IMR-90 (cell line): ENCODE results near the gene TEX48. TPM values are rescaled to one million over a fixed set of nuclear protein-coding genes. Genes with fewer than 3 reads are reported as not detected.

ENCODE experiments used
- ATAC-seq: fragments of 200-7000 bp; cut with Tn5 transposase; 2 replicates; pipeline ENCODE4 v1.9.1; 2020; ENCODE audit warnings: low read depth, mild to moderate bottlenecking, moderate library complexity
- BruUV-seq: library from RNA; stranded (reverse); fragments of 400-500 nt; replicated peaks from 2 replicates; lab custom pipeline; 2021; lab: Mats Ljungman, UMichigan
- CTCF ChIA-PET: fragments of 300-600 bp; formaldehyde crosslinking; extraction: SDS; loops from one replicate; lab custom pipeline; 2021; ENCODE audit warnings: antibody characterized with exemption; lab: Yijun Ruan, JAX
- POLR2A ChIA-PET: fragments of 300-600 bp; sonication (Branson Sonifier 250); formaldehyde crosslinking; loops from one replicate; lab custom pipeline; 2022; ENCODE audit warnings: antibody characterized with exemption; ENCODE audit not compliant: unreplicated experiment; lab: Charles Lee
- DNase-seq: peaks from one replicate; pipeline ENCODE4 v3.0.0; 2013
- H2AFZ ChIP-seq: replicated peaks from 2 replicates; pipeline ENCODE3; 2013; ENCODE audit warnings: low read length, mild to moderate bottlenecking; ENCODE audit not compliant: poor library complexity
- H2AK5ac ChIP-seq: 2 replicates; pipeline ENCODE4 v1.6.1; 2013; ENCODE audit warnings: low read depth, low read length, inconsistent platforms
- H2AK9ac ChIP-seq: replicated peaks from 2 replicates; pipeline ENCODE3; 2013; ENCODE audit warnings: mild to moderate bottlenecking, low read depth, low read length, moderate library complexity; ENCODE audit not compliant: poor library complexity
- H2BK120ac ChIP-seq: 2 replicates; pipeline ENCODE4 v1.6.1; 2013; ENCODE audit warnings: low read depth, low read length, inconsistent platforms
- H2BK15ac ChIP-seq: 3 replicates; pipeline ENCODE4 v1.6.1; 2013; ENCODE audit warnings: low read depth, low read length, inconsistent platforms
- H2BK20ac ChIP-seq: 2 replicates; pipeline ENCODE4 v1.6.1; 2013; ENCODE audit warnings: low read depth, mild to moderate bottlenecking, inconsistent platforms, low read length, moderate library complexity
- H2BK5ac ChIP-seq: 2 replicates; pipeline ENCODE4 v1.6.1; 2013; ENCODE audit warnings: mild to moderate bottlenecking, low read depth, low read length, inconsistent platforms; ENCODE audit not compliant: poor library complexity, severe bottlenecking
- H3K14ac ChIP-seq: replicated peaks from 2 replicates; pipeline ENCODE4 v1.6.1; 2013; ENCODE audit warnings: low read depth, low read length, inconsistent platforms
- H3K18ac ChIP-seq: 2 replicates; pipeline ENCODE4 v1.6.1; 2013; ENCODE audit warnings: low read depth, low read length, control low read depth
- H3K23ac ChIP-seq: 2 replicates; pipeline ENCODE4 v1.6.1; 2013; ENCODE audit warnings: low read depth, low read length, inconsistent platforms
- H3K27ac ChIP-seq: 2 replicates; pipeline ENCODE4 v1.5.1; 2013; ENCODE audit warnings: mild to moderate bottlenecking, control low read depth, low read length; ENCODE audit not compliant: insufficient read depth
- H3K27me3 ChIP-seq: 2 replicates; pipeline ENCODE4 v1.6.1; 2013; ENCODE audit warnings: low read length; ENCODE audit not compliant: control insufficient read depth, insufficient read depth
- H3K36me3 ChIP-seq: 2 replicates; pipeline ENCODE4 v1.6.1; 2013; ENCODE audit warnings: low read length, mixed read lengths; ENCODE audit not compliant: control insufficient read depth, insufficient read depth
- H3K4ac ChIP-seq: 2 replicates; pipeline ENCODE4 v1.6.1; 2013; ENCODE audit warnings: low read depth, low read length, inconsistent platforms
- H3K4me1 ChIP-seq: 2 replicates; pipeline ENCODE4 v1.6.1; 2013; ENCODE audit warnings: low read length, mixed read lengths; ENCODE audit not compliant: control insufficient read depth, insufficient read depth
- H3K4me2 ChIP-seq: 2 replicates; pipeline ENCODE4 v1.6.1; 2013; ENCODE audit warnings: low read depth, mild to moderate bottlenecking, control low read depth, low read length, moderate library complexity
- H3K4me3 ChIP-seq: 2 replicates; pipeline ENCODE4 v1.5.1; 2013; ENCODE audit warnings: low read depth, mild to moderate bottlenecking, control low read depth, low read length, moderate library complexity; ENCODE audit not compliant: insufficient read depth
- H3K56ac ChIP-seq: 2 replicates; pipeline ENCODE4 v1.6.1; 2013; ENCODE audit warnings: low read length, inconsistent platforms; ENCODE audit not compliant: insufficient read depth; ENCODE audit errors: extremely low read depth
- H3K79me1 ChIP-seq, 2 experiments: 2 replicates each; pipeline ENCODE4 v1.6.1; 2013; ENCODE audit warnings: low read length in 2 of 2, inconsistent platforms in 1 of 2, low read depth in 1 of 2
- H3K9ac ChIP-seq: 2 replicates; pipeline ENCODE4 v1.6.1; 2013; ENCODE audit warnings: low read depth, low read length, control low read depth
- H3K9me1 ChIP-seq: 2 replicates; pipeline ENCODE4 v1.6.1; 2013; ENCODE audit warnings: low read length, inconsistent platforms; ENCODE audit not compliant: insufficient read depth
- H3K9me3 ChIP-seq: 2 replicates; pipeline ENCODE4 v1.6.1; 2013; ENCODE audit warnings: low read length; ENCODE audit not compliant: control insufficient read depth, insufficient read depth
- H4K20me1 ChIP-seq: 2 replicates; pipeline ENCODE4 v1.6.1; 2013; ENCODE audit warnings: low read length, inconsistent platforms; ENCODE audit not compliant: insufficient read depth
- H4K5ac ChIP-seq: 2 replicates; pipeline ENCODE4 v1.6.1; 2013; ENCODE audit warnings: mild to moderate bottlenecking, low read depth, low read length, control low read depth
- H4K8ac ChIP-seq, 2 experiments: 2 replicates each; pipeline ENCODE4 v1.6.1; 2013; ENCODE audit warnings: low read depth in 2 of 2, low read length in 2 of 2, control low read depth in 1 of 2, inconsistent platforms in 1 of 2
- H4K91ac ChIP-seq: 2 replicates; pipeline ENCODE4 v1.6.1; 2013; ENCODE audit warnings: low read depth, low read length, inconsistent platforms; ENCODE audit not compliant: insufficient read depth
- BHLHE40 ChIP-seq: fragments of 150-350 bp; IDR thresholded peaks from 2 replicates; pipeline ENCODE4 v1.6.1; 2016; ENCODE audit warnings: mild to moderate bottlenecking, low read depth, low read length
- MAFK ChIP-seq: IDR thresholded peaks from 2 replicates; pipeline ENCODE4 v1.6.1; 2012; ENCODE audit warnings: low read depth, low read length, improper control_type of control experiment
- MAZ ChIP-seq: IDR thresholded peaks from 2 replicates; pipeline ENCODE4 v1.6.1; 2012; ENCODE audit warnings: low read depth, mild to moderate bottlenecking, low read length, improper control_type of control experiment, moderate library complexity, borderline replicate concordance
- NFE2L2 ChIP-seq: fragments of 150-350 bp; IDR thresholded peaks from 2 replicates; pipeline ENCODE4 v1.6.1; 2016; ENCODE audit warnings: low read depth, mild to moderate bottlenecking, low read length
- RAD21 ChIP-seq: IDR thresholded peaks from 2 replicates; pipeline ENCODE4 v1.6.1; 2012; ENCODE audit warnings: low read length, improper control_type of control experiment
- RCOR1 ChIP-seq: IDR thresholded peaks from 2 replicates; pipeline ENCODE4 v1.6.1; 2012; ENCODE audit warnings: mild to moderate bottlenecking, low read length, improper control_type of control experiment; ENCODE audit not compliant: insufficient replicate concordance
- RFX5 ChIP-seq: IDR thresholded peaks from 2 replicates; pipeline ENCODE4 v1.8.0; 2012; ENCODE audit warnings: low read depth, mild to moderate bottlenecking, low read length, moderate library complexity
- WGBS, 2 experiments: methylation state at CpG; one replicate each; pipeline versions ENCODE4 v1.1.5 to v1.1.7; 2013; ENCODE audit warnings: missing lambda C conversion rate in 2 of 2; ENCODE audit not compliant: insufficient read length in 1 of 2; ENCODE audit errors: extremely low coverage in 2 of 2; 5-methylcytosine and 5-hydroxymethylcytosine counted together
- dilution Hi-C: fragments of 300-500 bp; cut with HindIII; formaldehyde crosslinking; loops from one replicate; pipeline ENCODE4 v1.14.3; 2018; ENCODE audit warnings: low sequenced_read_pairs; ENCODE audit not compliant: unreplicated experiment
- in situ Hi-C: fragments of 300-500 bp; cut with MboI; formaldehyde crosslinking; loops from 3 replicates; pipeline ENCODE4 v1.14.3; 2019; ENCODE audit warnings: low sequenced_read_pairs, inconsistent platforms, mixed read lengths
- intact Hi-C: fragments of 100-400 bp; cut with micrococcal nuclease; formaldehyde crosslinking; loops from 2 replicates; pipeline ENCODE4 v1.10.0; 2022
- polyA plus RNA-seq, 3 experiments: library from polyadenylated mRNA; depleted of rRNA; stranded (reverse); fragments of >200 nt; gene quantifications; 2 replicates each; pipeline ENCODE4 v1.2.3, GENCODE V29; 2012; ENCODE audit warnings: low replicate concordance in 1 of 3
- total RNA-seq: library from RNA; depleted of rRNA; stranded (reverse); fragments of >200 nt; gene quantifications from 2 replicates; pipeline ENCODE4 v1.2.3, GENCODE V29; 2012
- TF ChIP-seq, protein P1 (sequence below): fragments of 150-350 bp; IDR thresholded peaks from 2 replicates; pipeline ENCODE4 v1.6.1; 2016; ENCODE audit warnings: low read depth, mild to moderate bottlenecking, low read length, moderate library complexity, borderline replicate concordance

The TEX48 gene
- total and polyA plus RNA-seq, 2 of the 4 experiments (the other 2 are of a cell fraction) = not detected

DNA sequence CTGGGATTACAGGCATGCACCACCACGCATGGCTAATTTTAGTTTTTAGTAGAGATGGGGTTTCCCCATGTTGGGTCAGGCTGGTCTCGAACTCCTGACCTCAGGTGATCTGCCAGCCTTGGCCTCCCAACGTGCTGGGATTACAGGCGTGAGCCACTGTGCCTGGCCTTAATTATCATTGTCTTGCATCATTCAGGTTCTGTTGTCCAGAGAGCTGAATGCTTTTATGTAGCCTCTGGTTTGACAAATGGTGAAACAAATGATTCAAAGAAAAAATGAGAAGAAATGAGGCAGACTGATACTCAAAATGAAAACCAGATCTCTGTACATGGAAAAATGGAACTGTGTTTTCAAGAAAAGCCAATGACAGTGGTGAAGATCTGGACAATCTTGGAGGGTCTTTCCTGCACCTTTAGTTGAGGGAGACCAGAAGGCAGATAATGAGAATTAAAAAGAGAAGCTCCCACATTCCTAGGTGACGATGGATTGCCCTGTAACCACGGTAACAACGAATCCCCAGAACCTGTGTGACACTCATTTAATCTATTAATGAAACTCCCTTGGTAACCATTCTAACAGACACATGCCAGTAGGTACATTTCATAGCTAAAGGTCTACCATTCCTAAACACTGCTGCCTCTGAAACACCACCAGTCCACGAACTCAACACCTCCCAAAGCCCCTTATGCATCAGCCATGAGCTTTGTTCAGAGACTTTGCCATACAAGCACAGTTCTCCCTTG lies 1.6 kb downstream of the TEX48 start:
- peaks cover 10% of the 10 kb centered on the region for H3K4me1 ChIP-seq
- peaks cover 10% of the 10 kb centered on the region for H3K9me1 ChIP-seq
- no peak overlapping the region; the same call in 1 of the 2 replicates for H4K91ac ChIP-seq
- in situ Hi-C loops (no loop called here), intact Hi-C loops (loop anchor here (1.0 to 5.0 kb wide), 4 partner anchors 59 to 842 kb away; no protein-coding TSS in a partner anchor), dilution Hi-C loops (no loop called here)
- no TSS peak for BruUV-seq
- H2AK5ac ChIP-seq = no peak overlapping the region
- H2AK9ac ChIP-seq = no peak overlapping the region
- no peak for TF ChIP-seq RAD21
- no peak for TF ChIP-seq MAFK
- no peak for TF ChIP-seq RFX5
- TF ChIP-seq NFE2L2 = no peak
- no peak for TF ChIP-seq RCOR1
- TF ChIP-seq, protein P1, sequence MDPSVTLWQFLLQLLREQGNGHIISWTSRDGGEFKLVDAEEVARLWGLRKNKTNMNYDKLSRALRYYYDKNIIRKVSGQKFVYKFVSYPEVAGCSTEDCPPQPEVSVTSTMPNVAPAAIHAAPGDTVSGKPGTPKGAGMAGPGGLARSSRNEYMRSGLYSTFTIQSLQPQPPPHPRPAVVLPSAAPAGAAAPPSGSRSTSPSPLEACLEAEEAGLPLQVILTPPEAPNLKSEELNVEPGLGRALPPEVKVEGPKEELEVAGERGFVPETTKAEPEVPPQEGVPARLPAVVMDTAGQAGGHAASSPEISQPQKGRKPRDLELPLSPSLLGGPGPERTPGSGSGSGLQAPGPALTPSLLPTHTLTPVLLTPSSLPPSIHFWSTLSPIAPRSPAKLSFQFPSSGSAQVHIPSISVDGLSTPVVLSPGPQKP = no peak
- TF ChIP-seq MAZ = no peak
- TF ChIP-seq BHLHE40 = no peak
- H2BK120ac ChIP-seq = peak overlapping the region; percentile 21
- ChIA-PET CTCF (interaction anchor here (0.6 to 3.3 kb wide), 18 partner anchors 8 to 648 kb away, joined by 3 to 25 read pairs (median 6); no protein-coding TSS in a partner anchor), POLR2A (no interaction called here)
- H2AFZ ChIP-seq = no peak overlapping the region
- H2BK15ac ChIP-seq = peak overlapping the region; percentile 49; the same call in 1 of the 3 replicates
- no peak overlapping the region for H2BK5ac ChIP-seq
- no peak overlapping the region for H4K5ac ChIP-seq
- no peak overlapping the region for H3K27ac ChIP-seq
- H3K9me3 ChIP-seq = no peaks in the 10 kb centered on the region
- no peak overlapping the region for H3K56ac ChIP-seq
- 83% methylated on average over 1 of the region's 8 CpGs; no CpG with 5 or more reads in 1 of the 2 experiments for WGBS, 2 experiments
- no peaks in the 10 kb centered on the region for H4K20me1 ChIP-seq
- DNase-seq (no peak), ATAC-seq (no peak)
- H3K4me2 ChIP-seq = no peak overlapping the region
- no peak overlapping the region for H3K9ac ChIP-seq
- no peak overlapping the region for H4K8ac ChIP-seq
- H3K27me3 ChIP-seq = no peaks in the 10 kb centered on the region
- peak overlapping the region; percentile 22; the same call in 1 of the 2 replicates for H3K4ac ChIP-seq
- H3K4me3 ChIP-seq = no peak overlapping the region
- peak overlapping the region; percentile 45; the same call in 1 of the 2 replicates for H2BK20ac ChIP-seq
- H3K18ac ChIP-seq = no peak overlapping the region
- H3K14ac ChIP-seq = no peak overlapping the region
- H3K36me3 ChIP-seq = no peaks in the 10 kb centered on the region
- H3K79me1 ChIP-seq = no peaks in the 10 kb centered on the region
- H3K23ac ChIP-seq = no peak overlapping the region
